Keratinocyte (primary cell): Measurements from ENCODE around the gene CNOT6.

Experiments
- EZH2 ChIP-seq: IDR thresholded peaks from one replicate; pipeline ENCODE4 v1.6.1; 2012; ENCODE audit warnings: inconsistent platforms, mild to moderate bottlenecking, low read length, moderate library complexity
- TF ChIP-seq, protein P1 (sequence below), 3 experiments: IDR thresholded peaks in 1 of 3; conservative IDR thresholded peaks in 1 of 3; optimal IDR thresholded peaks in 1 of 3; 2 replicates in 2 of 3; 3 replicates in 1 of 3; pipeline versions ENCODE3 to v1.5.1; 2011; ENCODE audit warnings: low read length in 3 of 3, mild to moderate bottlenecking in 3 of 3, moderate library complexity in 2 of 3, control low read depth in 1 of 3, inconsistent platforms in 1 of 3; ENCODE audit not compliant: insufficient read depth in 2 of 3; ENCODE audit errors: extremely low read depth in 1 of 3

DNA sequence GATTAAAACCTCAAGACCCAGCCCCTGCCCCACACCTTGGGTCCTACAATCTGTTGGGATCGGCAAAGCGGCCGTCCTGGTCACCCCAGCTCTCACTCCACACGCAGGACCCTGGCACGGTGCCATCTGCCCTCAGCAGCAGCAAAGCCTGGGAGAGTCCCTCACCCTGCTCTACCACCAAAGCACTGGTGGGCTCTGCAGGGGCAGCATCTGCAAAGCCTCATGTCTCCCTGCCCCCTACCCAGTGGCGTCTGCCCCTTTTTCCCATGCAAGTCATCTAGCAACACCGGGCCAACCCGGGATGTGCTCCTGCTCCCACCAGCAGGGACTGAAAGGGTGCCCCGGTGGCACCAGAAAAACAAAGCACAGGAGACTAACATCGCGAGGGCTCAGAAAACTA lies 19.6 kb upstream of the CNOT6 start:
- TF ChIP-seq, protein P1, sequence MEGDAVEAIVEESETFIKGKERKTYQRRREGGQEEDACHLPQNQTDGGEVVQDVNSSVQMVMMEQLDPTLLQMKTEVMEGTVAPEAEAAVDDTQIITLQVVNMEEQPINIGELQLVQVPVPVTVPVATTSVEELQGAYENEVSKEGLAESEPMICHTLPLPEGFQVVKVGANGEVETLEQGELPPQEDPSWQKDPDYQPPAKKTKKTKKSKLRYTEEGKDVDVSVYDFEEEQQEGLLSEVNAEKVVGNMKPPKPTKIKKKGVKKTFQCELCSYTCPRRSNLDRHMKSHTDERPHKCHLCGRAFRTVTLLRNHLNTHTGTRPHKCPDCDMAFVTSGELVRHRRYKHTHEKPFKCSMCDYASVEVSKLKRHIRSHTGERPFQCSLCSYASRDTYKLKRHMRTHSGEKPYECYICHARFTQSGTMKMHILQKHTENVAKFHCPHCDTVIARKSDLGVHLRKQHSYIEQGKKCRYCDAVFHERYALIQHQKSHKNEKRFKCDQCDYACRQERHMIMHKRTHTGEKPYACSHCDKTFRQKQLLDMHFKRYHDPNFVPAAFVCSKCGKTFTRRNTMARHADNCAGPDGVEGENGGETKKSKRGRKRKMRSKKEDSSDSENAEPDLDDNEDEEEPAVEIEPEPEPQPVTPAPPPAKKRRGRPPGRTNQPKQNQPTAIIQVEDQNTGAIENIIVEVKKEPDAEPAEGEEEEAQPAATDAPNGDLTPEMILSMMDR (optimal IDR thresholded peaks at IDR 0.05 in 1 of 3, IDR thresholded peaks at IDR 0.05 in 1 of 3, conservative IDR thresholded peaks at IDR 0.05 in 1 of 3; ENCODE audit: extremely low read depth in 1 of 3, insufficient read depth in 2 of 3, low read length in 3 of 3), result no peak
- TF ChIP-seq EZH2, result no peak
